NCI-H1930 (cell line): ENCODE measurements around the gene NEMP2.

Experiments used
- DNase-seq, 2 experiments: peaks; one replicate each; lab custom pipeline; 2025; lab: John Stamatoyannopoulos, UW

The NEMP2 gene

DNA sequence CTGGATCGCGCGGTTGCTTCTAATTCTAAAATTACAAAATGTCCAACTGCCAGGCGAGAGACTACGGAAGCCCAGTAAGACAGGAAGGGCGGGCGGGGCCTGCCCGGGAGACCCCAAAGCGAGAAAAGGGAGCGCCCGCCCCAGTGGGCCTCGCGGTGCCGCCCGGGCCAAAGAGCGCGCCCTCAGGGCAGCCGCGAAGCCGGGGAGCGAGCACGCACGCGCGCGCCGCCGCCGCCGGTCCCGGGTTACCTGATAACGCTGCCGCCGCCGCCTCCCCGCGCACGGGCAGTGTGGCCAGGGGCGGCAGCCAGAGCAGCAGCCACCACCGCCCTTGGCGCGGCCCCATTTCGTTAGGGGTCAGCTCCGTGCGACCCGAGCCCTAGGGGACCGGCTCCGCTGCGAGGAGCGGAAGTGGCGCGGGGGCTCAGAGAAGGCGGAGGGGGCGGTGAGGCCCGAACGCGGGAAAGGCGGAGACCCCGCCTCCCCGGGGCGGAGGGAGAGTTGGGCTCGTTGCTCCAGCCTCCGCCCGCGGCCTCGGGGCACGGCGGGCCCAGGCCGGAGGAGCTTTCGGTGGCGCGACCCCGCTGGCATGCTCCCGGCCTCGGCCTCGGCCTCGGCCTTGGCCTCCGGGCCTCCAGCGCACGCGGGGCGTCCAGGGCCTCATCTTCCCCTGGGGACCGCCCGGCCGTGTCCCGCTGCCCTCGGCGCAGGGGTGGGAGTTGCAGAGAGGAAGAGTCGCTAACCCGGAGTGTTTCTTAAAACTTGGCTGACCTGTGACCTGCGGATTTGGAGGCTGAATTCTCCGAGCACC, at the start of gene NEMP2:
Gene NEMP2, minus strand, starts transcription at position 413 of the 811 bp plus-strand sequence. Its CDS starts 67 bp downstream, at position 346.
- peak; percentile 67 to 76 for DNase-seq

DNA sequence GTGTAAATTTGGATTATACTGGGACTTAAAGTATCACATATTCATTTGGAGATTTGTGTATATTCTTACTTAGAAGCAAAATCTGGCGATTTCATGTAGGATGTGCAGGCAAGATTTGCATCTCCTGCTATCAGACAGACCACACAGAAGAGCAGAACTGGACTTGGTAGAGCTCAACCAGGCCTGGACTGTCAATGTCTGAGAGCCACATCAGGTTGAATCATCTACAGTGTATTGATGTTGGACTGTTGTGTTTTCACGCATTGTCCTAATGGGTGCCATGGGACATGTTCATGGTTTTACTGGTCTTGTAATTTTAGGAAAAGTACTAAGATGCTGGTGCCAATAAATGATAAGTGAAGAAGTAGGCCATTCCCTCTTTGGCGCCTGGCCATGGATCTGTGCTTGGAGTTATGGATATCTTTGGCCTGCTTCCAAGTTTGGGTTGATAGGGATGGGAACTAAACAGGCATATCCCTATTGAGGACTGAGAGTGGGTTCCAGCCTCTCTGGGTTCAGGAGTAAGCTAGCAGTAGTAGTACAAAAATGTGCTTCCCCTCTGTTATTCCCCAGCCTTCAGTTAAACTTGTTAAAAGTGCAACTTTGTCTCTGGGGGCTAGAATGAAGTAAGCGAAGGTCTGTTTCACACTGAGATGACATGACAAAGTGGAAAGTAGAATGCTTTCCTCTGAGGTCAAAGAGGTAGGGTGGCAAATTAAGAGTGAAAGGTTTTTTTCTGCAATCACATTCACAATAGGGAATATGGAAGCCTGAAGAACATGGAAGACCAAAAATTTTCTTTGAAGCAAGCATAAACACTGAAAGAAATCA, 49.2 kb upstream of the NEMP2 start:
- DNase-seq: no peak

- no peak for DNase-seq
Measured at GRCh38 chr2:190582736-190583506, 48.4 kb upstream of the NEMP2 start.

DNA sequence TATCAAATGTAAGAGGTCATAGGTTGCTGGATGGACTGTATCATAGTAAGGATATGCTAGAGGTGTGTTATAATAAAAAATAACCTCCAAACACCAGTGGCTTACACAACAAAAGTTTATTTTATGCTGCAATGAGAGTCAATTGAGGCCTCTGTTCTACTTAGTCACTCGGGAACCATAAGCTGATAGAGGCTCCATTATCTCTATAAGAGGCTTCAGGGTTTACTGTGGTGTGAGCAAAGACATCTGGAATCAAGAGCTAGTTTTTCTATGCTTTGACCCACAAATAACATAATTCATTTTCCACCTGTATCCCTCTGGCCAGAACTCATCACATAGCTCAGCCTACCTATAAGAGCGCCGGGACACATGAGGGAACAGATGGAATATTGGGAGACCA, 47.5 kb upstream of the NEMP2 start:
- DNase-seq: no peak

DNA sequence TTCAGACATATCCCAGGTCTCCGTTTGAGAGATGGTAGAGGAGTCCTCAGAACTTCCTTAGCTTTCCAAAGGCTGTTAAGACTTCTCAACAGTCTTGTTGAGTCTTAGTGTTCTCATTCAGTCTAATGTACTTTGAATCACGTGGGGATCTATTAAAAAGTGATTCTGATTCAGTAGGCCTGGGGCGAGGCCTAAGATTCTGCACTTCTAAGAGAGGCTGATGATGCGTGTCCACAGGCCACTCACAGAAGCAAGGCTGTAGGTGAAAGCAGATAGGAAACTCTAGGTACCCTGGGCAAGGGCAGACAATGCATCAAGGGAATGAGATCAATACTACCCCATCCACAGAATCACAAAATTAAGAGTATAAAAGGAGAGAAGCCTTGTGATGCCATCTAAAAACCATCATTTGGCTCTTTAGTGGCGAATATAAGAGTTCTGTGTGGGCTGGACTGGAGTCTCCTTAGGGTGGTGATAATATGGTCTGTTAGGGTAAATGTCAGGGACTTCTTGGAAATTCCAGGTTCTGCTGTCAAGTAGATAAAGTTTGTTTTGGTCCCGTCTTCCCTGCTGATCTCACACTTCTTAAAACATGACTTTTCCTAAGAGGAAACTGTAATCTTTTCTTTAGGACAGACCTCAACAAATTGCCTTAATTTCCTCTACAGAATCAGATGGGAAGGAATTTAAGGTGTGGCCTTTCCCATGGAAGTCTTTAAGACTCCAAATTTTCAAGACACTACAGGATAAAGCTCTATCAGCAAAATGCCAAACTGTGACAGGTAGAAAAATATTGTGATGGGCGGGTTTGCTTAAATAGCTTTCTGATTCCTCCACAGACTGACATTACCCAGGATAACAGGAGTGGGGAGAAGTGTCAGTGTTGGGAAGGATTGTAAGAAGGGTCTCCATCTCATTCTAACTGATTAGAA, 45.7 kb upstream of the NEMP2 start:
- DNase-seq: no peak

GRCh38 chr2:190579058-190579410, 44.5 kb upstream of the NEMP2 start:
- no peak for DNase-seq

DNA sequence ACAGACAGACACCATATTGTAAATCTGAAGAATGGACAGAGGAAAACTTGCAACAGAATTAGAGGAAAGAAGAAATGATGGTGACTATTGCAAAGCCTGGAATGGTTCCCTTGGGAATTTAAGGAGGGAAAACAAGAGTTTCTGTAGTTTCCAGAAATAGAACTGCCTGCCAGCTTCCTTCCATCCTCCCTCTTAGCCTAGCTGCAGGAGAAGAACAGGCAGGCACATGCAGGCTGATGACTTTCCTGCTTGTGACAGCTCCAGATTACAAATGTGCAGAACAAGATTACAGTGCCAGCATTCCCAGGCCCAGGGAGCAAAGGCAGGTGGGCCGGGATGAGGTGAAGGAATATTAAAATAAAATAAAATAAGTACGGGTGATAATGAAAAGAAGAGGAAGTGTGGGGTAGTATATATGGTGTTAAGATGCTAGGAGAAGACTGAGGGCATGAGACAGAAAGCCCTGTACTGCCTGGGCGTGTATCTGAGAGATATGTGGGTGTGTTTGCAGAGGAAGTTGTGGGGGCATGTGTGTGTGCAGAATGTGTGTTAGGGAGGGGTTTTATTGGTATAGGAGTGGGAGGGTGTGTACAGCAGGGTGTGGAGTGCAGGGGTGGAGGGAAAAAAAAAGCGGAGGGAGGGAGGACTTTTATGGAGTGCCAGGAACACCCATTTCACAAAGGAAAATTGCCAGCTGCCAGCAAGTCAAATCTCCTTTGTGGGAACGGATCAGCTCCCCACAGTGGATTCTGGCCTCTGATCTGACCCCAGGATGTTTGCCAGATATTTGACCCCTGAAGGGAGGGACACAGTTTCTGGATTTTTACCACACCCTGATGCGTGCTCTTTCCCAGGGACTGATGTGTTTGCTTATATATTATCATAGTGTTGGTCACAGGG, 43.9 kb upstream of the NEMP2 start:
- no peak for DNase-seq

- no peak for DNase-seq
Measured at GRCh38 chr2:190576573-190576972, 42.1 kb upstream of the NEMP2 start.

- no peak for DNase-seq
Measured at GRCh38 chr2:190575263-190575662, 40.7 kb upstream of the NEMP2 start.

DNA sequence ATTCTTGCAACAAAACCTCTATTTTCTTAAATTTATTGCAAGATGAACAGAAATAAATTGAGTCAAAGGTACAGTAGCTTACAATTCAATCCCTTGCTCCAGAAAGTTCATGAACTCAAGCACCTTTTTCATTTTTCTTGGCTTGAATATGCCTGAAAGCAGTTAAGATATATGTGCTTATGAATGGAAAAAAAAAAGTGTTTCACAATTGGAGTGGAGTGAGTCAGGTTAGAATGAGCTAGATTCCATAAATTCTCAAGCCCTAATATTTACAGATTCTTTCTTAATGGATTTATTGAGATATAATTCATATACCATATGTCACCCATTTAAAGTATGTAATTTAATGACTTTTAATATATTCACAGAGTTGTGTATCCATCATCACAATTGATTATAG, 39.6 kb upstream of the NEMP2 start:
- no peak for DNase-seq

- DNase-seq: no peak
Measured at GRCh38 chr2:190572246-190572645, 37.7 kb upstream of the NEMP2 start.

GRCh38 chr2:190571686-190572085, 37.2 kb upstream of the NEMP2 start:
- DNase-seq: no peak

GRCh38 chr2:190570871-190571270, 36.3 kb upstream of the NEMP2 start:
- DNase-seq: no peak

GRCh38 chr2:190569994-190570755, 35.7 kb upstream of the NEMP2 start:
- no peak for DNase-seq

GRCh38 chr2:190564838-190565237, 30.3 kb upstream of the NEMP2 start:
- no peak for DNase-seq

DNA sequence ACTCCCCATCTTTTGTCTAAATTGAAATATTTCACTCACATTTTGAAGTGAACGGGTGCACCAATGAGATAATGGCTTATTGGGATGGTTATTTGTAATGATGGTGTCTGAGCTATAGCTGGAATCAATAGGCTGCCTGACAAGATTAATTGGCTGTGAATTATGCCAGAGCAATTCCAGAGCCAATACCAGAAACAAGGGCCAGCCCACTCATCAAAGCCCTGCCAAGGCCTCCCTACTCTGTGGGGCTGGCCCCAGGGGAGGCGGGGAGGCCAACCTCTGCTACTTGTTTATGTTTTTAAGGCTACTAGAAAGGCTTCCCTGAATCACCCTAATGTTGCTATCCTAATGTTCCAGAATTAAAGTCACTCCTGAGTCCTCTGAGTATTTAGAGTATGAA, 29.1 kb upstream of the NEMP2 start:
- no peak for DNase-seq

DNA sequence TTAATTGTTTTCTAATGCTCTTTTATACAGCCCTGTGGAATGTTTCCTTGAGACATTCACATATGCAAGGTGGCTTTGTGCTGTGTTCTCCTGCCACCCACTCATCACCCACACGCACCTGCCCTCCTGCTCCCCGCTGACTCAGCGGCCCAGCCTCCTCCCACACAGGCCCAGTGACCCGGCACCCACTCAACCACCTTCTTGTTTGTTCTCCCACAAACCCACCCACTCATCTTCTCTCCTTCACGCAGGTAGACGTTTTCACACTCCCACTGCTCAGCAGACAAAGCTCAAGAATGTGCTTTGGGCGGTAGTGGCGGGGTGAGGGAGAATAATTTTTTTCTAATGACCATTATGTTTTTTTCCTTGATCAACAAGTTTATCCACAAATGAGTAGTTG, 28.6 kb upstream of the NEMP2 start:
- DNase-seq: no peak

DNA sequence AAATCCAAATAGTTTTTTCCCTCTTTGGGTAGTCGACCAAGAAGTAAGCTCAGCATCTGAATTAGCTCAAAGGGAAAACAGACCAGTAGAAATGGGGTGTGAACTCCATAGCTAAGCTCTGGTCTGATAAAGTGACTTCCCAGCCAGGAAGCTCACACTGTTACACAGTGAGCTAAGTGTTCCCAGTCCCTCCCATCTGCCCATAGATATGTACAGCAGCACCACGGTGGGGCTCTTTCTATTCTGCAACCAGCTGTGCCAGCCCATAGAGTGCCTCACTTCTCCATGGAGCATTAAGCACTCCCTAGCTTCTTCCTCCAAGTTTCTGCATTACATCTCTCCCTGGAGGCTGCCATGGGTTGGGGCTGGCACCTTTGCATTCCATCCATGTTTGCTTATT, 27.6 kb upstream of the NEMP2 start:
- no peak for DNase-seq

GRCh38 chr2:190561094-190561493, 26.6 kb upstream of the NEMP2 start:
- no peak for DNase-seq
